OCI-LY7 (cell line): ENCODE data around the gene CD1E. TPM values are rescaled to one million over a fixed set of nuclear protein-coding genes. Genes with fewer than 3 reads are reported as not detected.

Experiments
- BruUV-seq: library from RNA; stranded (reverse); fragments of 400-500 nt; replicated peaks from 2 replicates; lab custom pipeline; 2021; lab: Mats Ljungman, UMichigan
- CTCF ChIA-PET: fragments of 300-600 bp; sonication (Branson Sonifier 250); formaldehyde crosslinking; loops from one replicate; lab custom pipeline; 2022; ENCODE audit warnings: antibody characterized with exemption; ENCODE audit not compliant: unreplicated experiment; lab: Charles Lee
- POLR2A ChIA-PET: fragments of 300-600 bp; sonication (Branson Sonifier 250); formaldehyde crosslinking; loops from one replicate; lab custom pipeline; 2022; ENCODE audit warnings: antibody characterized with exemption; lab: Charles Lee
- DNase-seq: peaks from one replicate; pipeline ENCODE4 v3.0.0-alpha.2; 2015; ENCODE audit warnings: low spot score
- H2AFZ ChIP-seq: fragments of 200-600 bp; sonication (generic), shearing (Covaris generic); 2 replicates; pipeline ENCODE4 v1.6.1; 2014; ENCODE audit warnings: mild to moderate bottlenecking, antibody characterized with exemption, low read length, moderate library complexity
- H3K27ac ChIP-seq: fragments of 200-600 bp; sonication (generic); 2 replicates; pipeline ENCODE4 v1.5.1; 2014; ENCODE audit warnings: mixed run types, low read depth, mild to moderate bottlenecking, moderate library complexity, low read length, inconsistent platforms; ENCODE audit not compliant: poor library complexity, severe bottlenecking
- H3K36me3 ChIP-seq: fragments of 200-600 bp; sonication (generic); 2 replicates; pipeline ENCODE4 v1.6.1; 2014; ENCODE audit warnings: mild to moderate bottlenecking, antibody characterized with exemption, low read length, moderate library complexity, mixed read lengths; ENCODE audit not compliant: insufficient read depth
- H3K4me1 ChIP-seq: fragments of 200-600 bp; sonication (generic); 2 replicates; pipeline ENCODE4 v1.5.1; 2014; ENCODE audit warnings: mild to moderate bottlenecking, low read length; ENCODE audit not compliant: insufficient read depth, poor library complexity, severe bottlenecking
- H3K4me2 ChIP-seq: fragments of 200-600 bp; sonication (generic); 2 replicates; pipeline ENCODE4 v1.6.1; 2014; ENCODE audit warnings: mild to moderate bottlenecking, low read length
- H3K4me3 ChIP-seq: fragments of 200-600 bp; sonication (generic); 2 replicates; pipeline ENCODE4 v1.5.1; 2014; ENCODE audit warnings: mild to moderate bottlenecking, low read depth, low read length; ENCODE audit not compliant: poor library complexity, severe bottlenecking
- H3K79me2 ChIP-seq: fragments of 200-600 bp; sonication (generic); 2 replicates; pipeline ENCODE4 v1.6.1; 2016; ENCODE audit warnings: low read depth, mild to moderate bottlenecking, low read length, moderate library complexity, mixed read lengths; ENCODE audit not compliant: insufficient read depth
- H3K9me2 ChIP-seq: fragments of 200-600 bp; sonication (generic); 2 replicates; pipeline ENCODE4 v1.6.1; 2016; ENCODE audit warnings: mild to moderate bottlenecking, low read length, mixed read lengths; ENCODE audit not compliant: insufficient read depth
- H3K9me3 ChIP-seq: fragments of 200-600 bp; sonication (generic); 2 replicates; pipeline ENCODE4 v1.6.1; 2014; ENCODE audit warnings: mild to moderate bottlenecking, mixed run types, low read length, mixed read lengths
- H4K20me1 ChIP-seq: fragments of 200-600 bp; sonication (generic); 2 replicates; pipeline ENCODE4 v1.6.1; 2014; ENCODE audit warnings: mild to moderate bottlenecking, antibody characterized with exemption, low read length, moderate library complexity, mixed read lengths; ENCODE audit not compliant: insufficient read depth
- EZH2phosphoT487 ChIP-seq: fragments of 200-600 bp; sonication (generic); IDR thresholded peaks from 2 replicates; pipeline ENCODE4 v1.6.1; 2018; ENCODE audit warnings: low read depth, borderline replicate concordance, mild to moderate bottlenecking, mixed run types, antibody characterized with exemption, low read length, moderate library complexity, mixed read lengths
- intact Hi-C: fragments of 100-400 bp; cut with micrococcal nuclease; formaldehyde crosslinking; loops from one replicate; pipeline ENCODE4 v1.10.0; 2022; ENCODE audit not compliant: unreplicated experiment
- total RNA-seq, 2 experiments: library from RNA; depleted of rRNA in 1 of 2; stranded (reverse); fragments of >200 nt in 1 of 2; shearing (Covaris generic) in 1 of 2; gene quantifications; 2 replicates each; pipeline ENCODE4 v1.2.3, GENCODE V29; 2014 to 2022
- TF ChIP-seq, protein P1 (sequence below): fragments of 200-600 bp; sonication (generic); conservative IDR thresholded peaks from 2 replicates; pipeline ENCODE4 v1.5.1; 2014; ENCODE audit warnings: mild to moderate bottlenecking, antibody characterized with exemption, low read length, moderate library complexity, mixed read lengths

CD1E gene
- total RNA-seq, 2 experiments from 2014 or later: not detected

DNA sequence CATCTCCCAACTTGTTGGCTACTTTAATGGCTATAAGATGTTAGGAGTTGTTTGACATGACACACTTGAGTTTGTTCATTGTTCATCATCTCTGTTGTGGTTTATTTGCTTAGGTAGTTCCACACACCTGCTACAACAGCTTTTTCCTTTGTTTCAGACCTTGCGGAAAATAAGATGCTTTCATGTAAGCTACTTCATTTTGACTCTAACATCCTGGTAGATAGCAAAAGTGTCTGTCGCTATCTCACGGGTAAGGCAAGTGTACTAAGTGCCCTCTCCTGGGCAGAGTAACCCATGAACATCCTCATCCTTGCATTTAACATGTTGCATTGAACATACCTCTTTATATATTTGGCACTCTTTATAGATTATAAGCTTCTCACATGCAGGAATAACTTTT, 47.2 kb downstream of the CD1E start:
- Histone ChIP-seq H3K9me2 (no peaks in the 10 kb centered on the region), H3K9me3 (no peaks in the 10 kb centered on the region), H3K27ac (no peak overlapping the region), H3K4me3 (no peak overlapping the region), H3K36me3 (no peaks in the 10 kb centered on the region), H3K4me2 (no peak overlapping the region), H4K20me1 (no peaks in the 10 kb centered on the region), H2AFZ (no peak overlapping the region), H3K4me1 (no peaks in the 10 kb centered on the region), H3K79me2 (no peaks in the 10 kb centered on the region)
- no TSS peak for BruUV-seq
- CTCF ChIA-PET: no interaction called here
- POLR2A ChIA-PET: no interaction called here
- peak; percentile 38 for DNase-seq
- TF ChIP-seq, protein P1, sequence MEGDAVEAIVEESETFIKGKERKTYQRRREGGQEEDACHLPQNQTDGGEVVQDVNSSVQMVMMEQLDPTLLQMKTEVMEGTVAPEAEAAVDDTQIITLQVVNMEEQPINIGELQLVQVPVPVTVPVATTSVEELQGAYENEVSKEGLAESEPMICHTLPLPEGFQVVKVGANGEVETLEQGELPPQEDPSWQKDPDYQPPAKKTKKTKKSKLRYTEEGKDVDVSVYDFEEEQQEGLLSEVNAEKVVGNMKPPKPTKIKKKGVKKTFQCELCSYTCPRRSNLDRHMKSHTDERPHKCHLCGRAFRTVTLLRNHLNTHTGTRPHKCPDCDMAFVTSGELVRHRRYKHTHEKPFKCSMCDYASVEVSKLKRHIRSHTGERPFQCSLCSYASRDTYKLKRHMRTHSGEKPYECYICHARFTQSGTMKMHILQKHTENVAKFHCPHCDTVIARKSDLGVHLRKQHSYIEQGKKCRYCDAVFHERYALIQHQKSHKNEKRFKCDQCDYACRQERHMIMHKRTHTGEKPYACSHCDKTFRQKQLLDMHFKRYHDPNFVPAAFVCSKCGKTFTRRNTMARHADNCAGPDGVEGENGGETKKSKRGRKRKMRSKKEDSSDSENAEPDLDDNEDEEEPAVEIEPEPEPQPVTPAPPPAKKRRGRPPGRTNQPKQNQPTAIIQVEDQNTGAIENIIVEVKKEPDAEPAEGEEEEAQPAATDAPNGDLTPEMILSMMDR: 0 out of 2 replicates have a peak, but pooled peaks have one; percentile 37
- no peak for TF ChIP-seq EZH2phosphoT487
- intact Hi-C loops: no loop called here

GRCh38 chr1:158407092-158407491, 53.4 kb downstream of the CD1E start:
- CTCF ChIA-PET: no interaction called here
- Histone ChIP-seq H3K4me3 (no peak overlapping the region), H4K20me1 (no peaks in the 10 kb centered on the region), H3K9me3 (no peaks in the 10 kb centered on the region), H3K9me2 (no peaks in the 10 kb centered on the region), H3K36me3 (no peaks in the 10 kb centered on the region), H3K4me2 (no peak overlapping the region), H3K79me2 (no peaks in the 10 kb centered on the region; the same call in 1 of the 2 replicates), H3K4me1 (no peaks in the 10 kb centered on the region), H3K27ac (no peak overlapping the region), H2AFZ (no peak overlapping the region)
- no peak for TF ChIP-seq EZH2phosphoT487
- TF ChIP-seq, protein P1: no peak
- POLR2A ChIA-PET: no interaction called here
- no TSS peak for BruUV-seq
- no peak for DNase-seq
- intact Hi-C loops: no loop called here

Other genes starting within 250 kb of the CD1E start
- gene CD1D, start 173.0 kb upstream of the CD1E start, total RNA-seq (2014; rRNA removed; shearing (Covaris generic)): 3.3 and 4.9 TPM in 2 replicates
- 5.7 and 5.8 TPM in 2 replicates for gene CD1D, start 173.0 kb upstream of the CD1E start, total RNA-seq (2022)
- not detected in 2 replicates for gene CD1A, start 99.5 kb upstream of the CD1E start, total RNA-seq (2014; rRNA removed; shearing (Covaris generic))
- gene CD1A, start 99.5 kb upstream of the CD1E start, total RNA-seq (2022): 0.40 and 0.57 TPM in 2 replicates
- 2.6 and 3.2 TPM in 2 replicates for gene CD1C, start 64.0 kb upstream of the CD1E start, total RNA-seq (2014; rRNA removed; shearing (Covaris generic))
- gene CD1C, start 64.0 kb upstream of the CD1E start, total RNA-seq (2022): 16.0 and 28.7 TPM in 2 replicates
- not detected in 2 replicates for gene CD1B, start 22.4 kb upstream of the CD1E start, total RNA-seq (2014; rRNA removed; shearing (Covaris generic))
- not detected in 2 replicates for gene CD1B, start 22.4 kb upstream of the CD1E start, total RNA-seq (2022)
- not detected in 2 replicates for gene OR10T2, start 45.6 kb downstream of the CD1E start, total RNA-seq (2014; rRNA removed; shearing (Covaris generic))
- not detected in 2 replicates for gene OR10T2, start 45.6 kb downstream of the CD1E start, total RNA-seq (2022)
- not detected in 2 replicates for gene OR10K2, start 72.3 kb downstream of the CD1E start, total RNA-seq (2014; rRNA removed; shearing (Covaris generic))
- gene OR10K2, start 72.3 kb downstream of the CD1E start, total RNA-seq (2022): not detected in 2 replicates
- not detected in 2 replicates for gene OR10K1, start 107.9 kb downstream of the CD1E start, total RNA-seq (2014; rRNA removed; shearing (Covaris generic))
- not detected in 2 replicates for gene OR10K1, start 107.9 kb downstream of the CD1E start, total RNA-seq (2022)
- gene OR10R2, start 118.3 kb downstream of the CD1E start, total RNA-seq (2014; rRNA removed; shearing (Covaris generic)): not detected in 2 replicates
- gene OR10R2, start 118.3 kb downstream of the CD1E start, total RNA-seq (2022): not detected in 2 replicates
- not detected in 2 replicates for gene OR6Y1, start 200.5 kb downstream of the CD1E start, total RNA-seq (2014; rRNA removed; shearing (Covaris generic))
- not detected in 2 replicates for gene OR6Y1, start 200.5 kb downstream of the CD1E start, total RNA-seq (2022)
- not detected in 2 replicates for gene OR6P1, start 216.7 kb downstream of the CD1E start, total RNA-seq (2014; rRNA removed; shearing (Covaris generic))
- gene OR6P1, start 216.7 kb downstream of the CD1E start, total RNA-seq (2022): not detected in 2 replicates
- gene OR10X1, start 226.0 kb downstream of the CD1E start, total RNA-seq (2014; rRNA removed; shearing (Covaris generic)): not detected in 2 replicates
- gene OR10X1, start 226.0 kb downstream of the CD1E start, total RNA-seq (2022): not detected in 2 replicates